Esophagus (tissue), 2 donors: ENCODE measurements around the gene MBNL1. TPM values are rescaled to one million over a fixed set of nuclear protein-coding genes. Genes with fewer than 3 reads are reported as not detected.
"Not testable (repeated sequence)": the region's sequence is repeated elsewhere in the genome, so short reads cannot be mapped to it uniquely, and the experiment has no call there.

Experiments
- H3K27ac ChIP-seq, 2 donors: one replicate each; pipeline ENCODE4 v1.5.1; 2013; ENCODE audit warnings: low read depth in 2 of 2, mild to moderate bottlenecking in 2 of 2, inconsistent platforms in 1 of 2, low read length in 1 of 2, moderate library complexity in 1 of 2
- H3K27me3 ChIP-seq, 2 donors: one replicate each; pipeline ENCODE4 v1.6.1; 2013; ENCODE audit warnings: low read length in 2 of 2, control low read depth in 1 of 2, mild to moderate bottlenecking in 1 of 2; ENCODE audit not compliant: insufficient read depth in 2 of 2, control insufficient read depth in 1 of 2
- H3K36me3 ChIP-seq, 2 donors: one replicate each; pipeline ENCODE4 v1.6.1; 2013; ENCODE audit warnings: low read length in 1 of 2; ENCODE audit not compliant: control insufficient read depth in 2 of 2, insufficient read depth in 2 of 2
- H3K4me1 ChIP-seq, 2 donors: one replicate each; pipeline ENCODE4 v1.6.1; 2013; ENCODE audit warnings: low read length in 1 of 2; ENCODE audit not compliant: control insufficient read depth in 2 of 2, insufficient read depth in 2 of 2
- H3K4me3 ChIP-seq, 2 donors: one replicate each; pipeline ENCODE4 v1.5.1; 2013; ENCODE audit warnings: low read length in 2 of 2, mild to moderate bottlenecking in 2 of 2, low read depth in 1 of 2, moderate library complexity in 1 of 2
- H3K9me3 ChIP-seq, 2 donors: one replicate each; pipeline ENCODE4 v1.6.1; 2013; ENCODE audit warnings: mild to moderate bottlenecking in 2 of 2, low read depth in 1 of 2, low read length in 1 of 2, moderate library complexity in 1 of 2; ENCODE audit not compliant: control insufficient read depth in 2 of 2, insufficient read depth in 1 of 2
- WGBS, 2 donors: extraction: QIAGEN DNeasy Blood & Tissue Kit; methylation state at CpG; one replicate each; pipeline ENCODE4 v1.1.7; 2013; 5-methylcytosine and 5-hydroxymethylcytosine counted together
- polyA plus RNA-seq, 2 donors: library from polyadenylated mRNA; stranded (reverse); fragments of 200-250 nt; gene quantifications; one replicate each; pipeline ENCODE4 v1.2.3, GENCODE V29; 2013
- donor health status: healthy with polysubstance abuse.
- donor health status: Bipolar disorder and iron deficiency.

Gene MBNL1
- polyA plus RNA-seq, 2 donors: 23.6 to 28.6 TPM

- not testable (repeated sequence) for H3K9me3 ChIP-seq, H3K27me3 ChIP-seq, H3K36me3 ChIP-seq, H3K27ac ChIP-seq, H3K4me3 ChIP-seq, H3K4me1 ChIP-seq
Measured at GRCh38 chr3:152435210-152435609, 166.5 kb downstream of the MBNL1 start.

- WGBS, 2 donors: 60% methylated on average over 7 of the region's 7 CpGs
- Histone ChIP-seq H3K4me3 (no peak overlapping the region), H3K9me3 (no peaks in the 10 kb centered on the region), H3K27ac (no peak overlapping the region), H3K36me3 (no peaks in the 10 kb centered on the region), H3K27me3 (no peaks in the 10 kb centered on the region), H3K4me1 (no peaks in the 10 kb centered on the region)
Measured at GRCh38 chr3:152436707-152437590, 168.2 kb downstream of the MBNL1 start.

DNA sequence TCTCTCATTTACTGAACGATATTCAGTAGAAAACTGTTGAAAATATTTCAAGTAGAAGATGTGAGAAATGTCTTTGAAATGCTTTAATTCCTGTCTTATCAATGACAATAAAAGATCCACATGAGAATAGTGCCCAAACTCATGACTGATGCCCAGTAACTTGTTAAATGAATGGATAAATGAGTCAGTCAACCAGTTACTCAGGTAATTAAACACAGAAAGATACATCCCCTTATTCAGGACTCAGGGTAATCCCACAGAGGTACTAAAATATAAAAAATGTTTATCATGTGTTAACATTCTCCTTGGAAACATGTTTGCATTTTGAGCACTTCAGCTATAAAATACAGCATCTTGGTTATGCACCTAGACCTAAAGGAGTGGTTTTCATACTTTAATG lies 169.5 kb downstream of the MBNL1 start:
- H3K27me3 ChIP-seq: no peaks in the 10 kb centered on the region
- H3K4me1 ChIP-seq: no peaks in the 10 kb centered on the region
- no peak overlapping the region for H3K27ac ChIP-seq
- no peak overlapping the region for H3K4me3 ChIP-seq
- no peaks in the 10 kb centered on the region for H3K36me3 ChIP-seq
- no peaks in the 10 kb centered on the region for H3K9me3 ChIP-seq
- WGBS, 2 donors: 85 to 87% methylated on average over 1 of the region's 1 CpG

- Histone ChIP-seq H3K4me1 (no peaks in the 10 kb centered on the region), H3K36me3 (no peaks in the 10 kb centered on the region), H3K9me3 (no peaks in the 10 kb centered on the region), H3K4me3 (no peak overlapping the region), H3K27ac (no peak overlapping the region), H3K27me3 (no peaks in the 10 kb centered on the region)
- WGBS, 2 donors: 70 to 76% methylated on average over 6 of the region's 6 CpGs
Measured at GRCh38 chr3:152438706-152439105, 170.0 kb downstream of the MBNL1 start.

DNA sequence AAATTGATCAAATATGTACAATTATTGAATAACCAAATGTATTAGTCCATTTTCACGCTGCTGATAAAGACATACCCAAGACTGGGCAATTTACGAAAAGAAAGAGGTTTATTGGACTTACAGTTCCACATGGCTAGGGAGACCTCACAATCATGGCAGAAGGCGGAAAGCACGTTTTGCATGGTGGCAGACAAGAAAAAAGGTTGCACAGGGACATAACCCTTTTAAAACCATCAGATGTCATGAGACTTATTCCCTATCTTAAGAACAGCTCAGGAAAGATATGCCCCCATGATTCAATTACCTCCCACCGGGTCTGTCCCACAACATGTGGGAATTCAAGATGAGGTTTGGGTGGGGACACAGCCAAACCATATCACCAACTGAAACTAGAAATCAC lies 171.5 kb downstream of the MBNL1 start:
- H3K4me1 ChIP-seq, H3K36me3 ChIP-seq, H3K9me3 ChIP-seq, H3K4me3 ChIP-seq, H3K27ac ChIP-seq, H3K27me3 ChIP-seq: not testable (repeated sequence)
- WGBS, 2 donors: 94% methylated on average over 5 of the region's 5 CpGs

GRCh38 chr3:152443212-152444023 lies 174.7 kb downstream of the MBNL1 start:
- no peak overlapping the region for H3K27ac ChIP-seq
- no peaks in the 10 kb centered on the region for H3K4me1 ChIP-seq
- no peaks in the 10 kb centered on the region for H3K9me3 ChIP-seq
- H3K36me3 ChIP-seq: peaks cover 4 to 5% of the 10 kb centered on the region in 2 donors
- H3K27me3 ChIP-seq: no peaks in the 10 kb centered on the region
- no peak overlapping the region for H3K4me3 ChIP-seq
- WGBS, 2 donors: 51 to 53% methylated on average over 3 of the region's 3 CpGs

DNA sequence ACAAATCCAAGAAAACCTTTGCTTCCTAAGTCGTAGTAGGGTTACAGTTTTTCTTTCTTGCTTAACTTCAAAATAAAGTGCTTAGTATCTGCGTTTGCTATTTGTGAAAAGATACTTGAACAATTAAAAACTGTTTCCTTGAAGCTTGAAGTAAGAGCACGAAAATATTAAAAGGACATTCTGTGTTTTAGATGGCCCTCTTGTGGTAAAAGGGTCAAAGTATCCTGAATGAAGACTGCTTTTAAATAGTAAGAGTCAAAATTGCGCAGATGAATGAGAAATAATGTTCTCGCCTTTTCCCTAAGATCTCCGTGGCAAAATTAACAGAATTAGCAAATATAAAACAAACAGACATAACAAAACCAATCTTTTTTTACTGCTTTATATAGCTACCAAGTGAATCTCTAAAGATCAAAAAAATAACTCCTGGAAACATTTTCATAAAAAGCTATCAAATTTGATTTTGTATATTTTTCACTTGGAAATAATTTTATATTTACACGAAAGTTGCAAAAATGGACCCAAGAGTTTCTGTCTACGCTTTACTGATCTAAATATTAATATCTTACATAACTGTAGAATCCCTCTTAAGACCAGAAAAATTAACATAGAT lies 175.4 kb downstream of the MBNL1 start:
- Histone ChIP-seq H3K4me3 (no peak overlapping the region), H3K9me3 (no peaks in the 10 kb centered on the region), H3K27me3 (no peaks in the 10 kb centered on the region), H3K27ac (no peak overlapping the region), H3K4me1 (no peaks in the 10 kb centered on the region), H3K36me3 (peaks cover 4 to 5% of the 10 kb centered on the region in 2 donors)
- 29 to 35% methylated on average over 8 of the region's 8 CpGs for WGBS, 2 donors

DNA sequence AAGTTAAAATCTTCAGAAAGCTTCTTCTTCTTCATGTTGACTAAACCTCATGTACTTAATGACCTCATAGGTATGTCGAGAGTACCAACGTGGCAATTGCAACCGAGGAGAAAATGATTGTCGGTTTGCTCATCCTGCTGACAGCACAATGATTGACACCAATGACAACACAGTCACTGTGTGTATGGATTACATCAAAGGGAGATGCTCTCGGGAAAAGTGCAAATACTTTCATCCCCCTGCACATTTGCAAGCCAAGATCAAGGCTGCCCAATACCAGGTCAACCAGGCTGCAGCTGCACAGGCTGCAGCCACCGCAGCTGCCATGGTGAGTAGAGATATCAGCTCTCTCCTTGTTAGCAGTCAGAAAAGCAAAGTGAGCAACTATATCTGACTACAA lies 176.5 kb downstream of the MBNL1 start:
- Histone ChIP-seq H3K9me3 (no peaks in the 10 kb centered on the region), H3K27ac (no peak overlapping the region), H3K4me3 (no peak overlapping the region), H3K4me1 (no peaks in the 10 kb centered on the region), H3K36me3 (peaks cover 4 to 5% of the 10 kb centered on the region in 2 donors), H3K27me3 (no peaks in the 10 kb centered on the region)
- WGBS, 2 donors: 71 to 80% methylated on average over 6 of the region's 6 CpGs

DNA sequence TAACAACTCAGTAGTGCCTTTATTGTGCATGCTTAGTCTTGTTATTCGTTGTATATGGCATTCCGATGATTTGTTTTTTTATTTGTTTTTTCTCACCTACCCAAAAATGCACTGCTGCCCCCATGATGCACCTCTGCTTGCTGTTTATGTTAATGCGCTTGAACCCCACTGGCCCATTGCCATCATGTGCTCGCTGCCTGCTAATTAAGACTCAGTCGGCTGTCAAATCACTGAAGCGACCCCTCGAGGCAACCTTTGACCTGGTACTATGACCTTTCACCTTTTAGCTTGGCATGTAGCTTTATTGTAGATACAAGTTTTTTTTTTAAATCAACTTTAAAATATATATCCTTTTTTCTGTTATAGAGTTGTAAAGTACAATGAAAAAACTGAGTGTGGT lies 177.8 kb downstream of the MBNL1 start:
- H3K4me3 ChIP-seq: no peak overlapping the region
- no peaks in the 10 kb centered on the region for H3K4me1 ChIP-seq
- H3K27me3 ChIP-seq: no peaks in the 10 kb centered on the region
- WGBS, 2 donors: 73 to 78% methylated on average over 7 of the region's 7 CpGs
- H3K36me3 ChIP-seq: peaks cover 5 to 8% of the 10 kb centered on the region in 2 donors
- H3K27ac ChIP-seq: peak overlapping the region in 1 of 2 donors; percentile 39
- no peaks in the 10 kb centered on the region for H3K9me3 ChIP-seq
